ENCODE results near the gene SPTBN1. TPM values are rescaled to one million over a fixed set of nuclear protein-coding genes. Genes with fewer than 3 reads are reported as not detected.

The SPTBN1 gene
- total RNA-seq, 2 experiments from 2014 or later = 132 to 183 TPM

- intact Hi-C loops (cut with micrococcal nuclease; ENCODE audit: unreplicated experiment) = no loop called here
- Histone ChIP-seq H3K27ac (ENCODE audit: low read depth, low read length, poor library complexity, severe bottlenecking) (no peak overlapping the region), H3K4me3 (ENCODE audit: low read depth, low read length, poor library complexity, severe bottlenecking) (no peak overlapping the region), H3K9me2 (ENCODE audit: insufficient read depth, low read length) (no peaks in the 10 kb centered on the region), H3K36me3 (ENCODE audit: insufficient read depth, low read length) (peaks cover 97% of the 10 kb centered on the region), H3K4me2 (ENCODE audit: low read length) (peak overlapping the region; percentile 38; the same call in 1 of the 2 replicates), H2AFZ (ENCODE audit: low read length) (no peak overlapping the region), H4K20me1 (ENCODE audit: insufficient read depth, low read length) (no peaks in the 10 kb centered on the region), H3K9me3 (ENCODE audit: low read length) (no peaks in the 10 kb centered on the region), H3K79me2 (ENCODE audit: insufficient read depth, low read depth, low read length) (no peaks in the 10 kb centered on the region), H3K4me1 (ENCODE audit: insufficient read depth, low read length, poor library complexity, severe bottlenecking) (peaks cover 13% of the 10 kb centered on the region)
- TF ChIP-seq CTCF (conservative IDR thresholded peaks at IDR 0.05; ENCODE audit: low read length) = no peak
- TF ChIP-seq EZH2phosphoT487 (IDR thresholded peaks at IDR 0.05; ENCODE audit: borderline replicate concordance, low read depth, low read length) = no peak
- CTCF ChIA-PET (ENCODE audit: unreplicated experiment) = no interaction called here
- peak; percentile 30 for DNase-seq (ENCODE audit: low spot score)
- POLR2A ChIA-PET = interaction anchor here (0.6 to 1.5 kb wide), 8 partner anchors 8 to 287 kb away, joined by 3 to 4 read pairs (median 3); no protein-coding TSS in a partner anchor
- BruUV-seq (replicated peaks) = no TSS peak
Measured at GRCh38 chr2:54618646-54619565, 162.8 kb downstream of the SPTBN1 start.

- no peaks in the 10 kb centered on the region for H3K9me2 ChIP-seq (ENCODE audit: insufficient read depth, low read length)
- no peak overlapping the region for H3K4me2 ChIP-seq (ENCODE audit: low read length)
- no peak for DNase-seq (ENCODE audit: low spot score)
- TF ChIP-seq CTCF (conservative IDR thresholded peaks at IDR 0.05; ENCODE audit: low read length) (no peak), EZH2phosphoT487 (IDR thresholded peaks at IDR 0.05; ENCODE audit: borderline replicate concordance, low read depth, low read length) (no peak)
- no peaks in the 10 kb centered on the region for H3K9me3 ChIP-seq (ENCODE audit: low read length)
- intact Hi-C loops (cut with micrococcal nuclease; ENCODE audit: unreplicated experiment) = no loop called here
- H4K20me1 ChIP-seq (ENCODE audit: insufficient read depth, low read length) = no peaks in the 10 kb centered on the region
- no peak overlapping the region for H2AFZ ChIP-seq (ENCODE audit: low read length)
- H3K4me1 ChIP-seq (ENCODE audit: insufficient read depth, low read length, poor library complexity, severe bottlenecking) = peaks cover 13% of the 10 kb centered on the region
- no peaks in the 10 kb centered on the region for H3K79me2 ChIP-seq (ENCODE audit: insufficient read depth, low read depth, low read length)
- H3K36me3 ChIP-seq (ENCODE audit: insufficient read depth, low read length) = peaks cover 98% of the 10 kb centered on the region
- H3K27ac ChIP-seq (ENCODE audit: low read depth, low read length, poor library complexity, severe bottlenecking) = no peak overlapping the region
- no peak overlapping the region for H3K4me3 ChIP-seq (ENCODE audit: low read depth, low read length, poor library complexity, severe bottlenecking)
- ChIA-PET POLR2A (interaction anchor here (1.4 to 1.5 kb wide), 4 partner anchors 8 to 30 kb away, joined by 3 to 4 read pairs (median 4); no protein-coding TSS in a partner anchor), CTCF (ENCODE audit: unreplicated experiment) (no interaction called here)
- BruUV-seq (replicated peaks) = no TSS peak
Measured at GRCh38 chr2:54619660-54620231, 163.6 kb downstream of the SPTBN1 start.

All from OCI-LY7 (cell line).